GM12864 (cell line): Measurements from ENCODE around the gene CCDC85C.

Experiments
- DNase-seq: peaks from one replicate; pipeline ENCODE4 v3.0.0-alpha.2; 2011; ENCODE audit warnings: low read depth
- H3K4me3 ChIP-seq: 2 replicates; pipeline ENCODE4 v1.5.1; 2011; ENCODE audit warnings: mild to moderate bottlenecking, low read depth, low read length, control low read depth
- TF ChIP-seq, protein P1 (sequence below): IDR thresholded peaks from 2 replicates; pipeline ENCODE4 v1.5.1; 2011; ENCODE audit warnings: low read depth, mild to moderate bottlenecking, moderate library complexity, low read length, control low read depth, inconsistent platforms; ENCODE audit errors: missing control alignments

CCDC85C gene

DNA sequence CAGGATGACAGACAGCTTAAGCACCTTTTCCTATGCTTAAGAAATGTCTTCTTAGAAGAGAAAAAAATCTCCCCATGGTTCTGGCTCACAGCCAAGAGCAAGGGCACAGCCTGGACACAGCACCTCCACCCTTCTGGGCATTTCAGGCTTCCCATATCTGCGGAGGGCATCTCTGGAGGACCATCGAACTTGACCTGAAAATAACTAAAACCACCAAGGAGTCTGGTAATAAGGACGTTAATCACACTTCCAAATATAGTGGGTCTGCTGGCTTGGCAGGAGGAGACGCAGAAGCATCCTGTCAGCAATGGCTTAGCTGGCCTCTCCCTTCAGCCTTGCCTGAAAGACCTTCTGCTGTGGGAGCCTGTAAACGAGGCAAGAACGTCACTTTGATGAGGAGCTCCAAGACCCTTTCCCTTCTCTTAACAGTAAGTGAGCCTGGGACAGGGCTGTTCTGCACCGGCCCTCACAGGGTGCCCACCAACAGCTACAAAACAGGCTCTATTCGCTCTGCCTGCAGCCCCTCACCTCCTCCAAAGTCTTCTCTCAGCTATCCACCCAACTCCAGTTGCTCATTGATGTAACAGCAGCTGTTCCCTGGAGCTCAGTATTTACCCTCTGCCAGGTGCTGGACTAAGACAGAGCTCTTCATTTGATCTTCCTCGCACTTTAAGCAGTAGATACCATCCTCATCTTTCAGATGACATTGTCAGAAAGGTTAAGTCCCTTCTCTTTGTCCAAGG is 136.5 kb downstream of the CCDC85C start:
- TF ChIP-seq, protein P1, sequence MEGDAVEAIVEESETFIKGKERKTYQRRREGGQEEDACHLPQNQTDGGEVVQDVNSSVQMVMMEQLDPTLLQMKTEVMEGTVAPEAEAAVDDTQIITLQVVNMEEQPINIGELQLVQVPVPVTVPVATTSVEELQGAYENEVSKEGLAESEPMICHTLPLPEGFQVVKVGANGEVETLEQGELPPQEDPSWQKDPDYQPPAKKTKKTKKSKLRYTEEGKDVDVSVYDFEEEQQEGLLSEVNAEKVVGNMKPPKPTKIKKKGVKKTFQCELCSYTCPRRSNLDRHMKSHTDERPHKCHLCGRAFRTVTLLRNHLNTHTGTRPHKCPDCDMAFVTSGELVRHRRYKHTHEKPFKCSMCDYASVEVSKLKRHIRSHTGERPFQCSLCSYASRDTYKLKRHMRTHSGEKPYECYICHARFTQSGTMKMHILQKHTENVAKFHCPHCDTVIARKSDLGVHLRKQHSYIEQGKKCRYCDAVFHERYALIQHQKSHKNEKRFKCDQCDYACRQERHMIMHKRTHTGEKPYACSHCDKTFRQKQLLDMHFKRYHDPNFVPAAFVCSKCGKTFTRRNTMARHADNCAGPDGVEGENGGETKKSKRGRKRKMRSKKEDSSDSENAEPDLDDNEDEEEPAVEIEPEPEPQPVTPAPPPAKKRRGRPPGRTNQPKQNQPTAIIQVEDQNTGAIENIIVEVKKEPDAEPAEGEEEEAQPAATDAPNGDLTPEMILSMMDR, result no peak
- H3K4me3 ChIP-seq, result no peak overlapping the region
- no peak for DNase-seq

DNA sequence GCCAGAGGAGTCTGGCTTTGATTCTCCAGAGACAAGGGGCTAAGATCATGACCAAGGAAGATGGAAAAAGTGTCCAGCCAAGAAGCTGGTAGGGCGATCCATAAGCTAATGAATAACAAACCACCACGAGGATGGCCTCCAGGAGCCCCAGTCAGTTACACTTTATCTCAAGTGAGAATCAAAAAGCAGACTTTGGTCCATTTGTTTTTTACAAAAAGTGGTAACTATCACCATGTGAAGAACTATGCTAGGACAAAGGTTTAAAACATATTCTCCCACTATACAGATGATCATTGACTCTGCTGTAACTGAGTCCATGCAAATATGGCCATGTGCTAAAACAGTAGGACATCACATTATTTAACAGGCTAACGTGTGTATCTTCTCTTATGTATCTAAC is 137.2 kb downstream of the CCDC85C start:
- DNase-seq, result no peak
- TF ChIP-seq, protein P1, result no peak
- H3K4me3 ChIP-seq, result no peak overlapping the region

DNA sequence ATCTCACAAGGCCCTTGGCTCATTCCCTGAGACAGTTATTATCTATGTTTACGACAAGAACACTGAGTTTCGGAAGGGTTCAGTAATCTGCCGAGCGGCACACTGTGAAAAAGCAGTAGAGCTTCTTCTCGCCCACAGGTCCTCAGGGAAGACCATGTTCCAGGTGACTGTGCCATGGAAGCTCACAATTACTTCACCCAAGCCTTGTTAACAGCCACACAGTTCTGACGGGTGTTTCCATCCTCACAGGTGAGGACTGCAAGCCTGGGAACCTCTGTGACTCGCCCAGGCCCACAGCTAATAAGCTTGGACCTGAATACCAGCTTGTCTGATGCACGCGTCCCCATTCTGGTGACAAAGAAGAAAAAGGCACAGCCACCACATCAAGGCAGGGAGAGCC is 138.7 kb downstream of the CCDC85C start:
- no peak overlapping the region for H3K4me3 ChIP-seq
- TF ChIP-seq, protein P1, result no peak
- DNase-seq, result no peak

DNA sequence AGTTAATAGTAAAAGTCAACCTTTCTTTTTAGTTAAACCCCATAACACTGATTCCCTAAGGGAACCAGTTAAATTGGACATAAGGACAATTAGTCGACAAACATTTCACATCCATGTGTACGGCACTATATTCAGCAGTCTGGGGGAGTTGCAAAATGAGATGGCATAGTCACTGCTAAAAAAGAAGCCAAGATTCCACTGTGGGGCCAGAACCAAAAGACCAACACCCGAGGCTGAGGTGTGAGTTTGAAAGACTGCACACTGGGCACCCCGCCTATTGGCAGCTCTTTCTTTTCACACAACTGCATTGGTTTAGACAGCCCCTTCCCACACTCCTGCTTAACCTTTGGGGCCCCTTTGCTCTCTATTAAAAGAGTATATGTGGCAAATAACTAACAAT is 140.0 kb downstream of the CCDC85C start:
- TF ChIP-seq, protein P1, result no peak
- no peak overlapping the region for H3K4me3 ChIP-seq
- DNase-seq, result no peak

DNA sequence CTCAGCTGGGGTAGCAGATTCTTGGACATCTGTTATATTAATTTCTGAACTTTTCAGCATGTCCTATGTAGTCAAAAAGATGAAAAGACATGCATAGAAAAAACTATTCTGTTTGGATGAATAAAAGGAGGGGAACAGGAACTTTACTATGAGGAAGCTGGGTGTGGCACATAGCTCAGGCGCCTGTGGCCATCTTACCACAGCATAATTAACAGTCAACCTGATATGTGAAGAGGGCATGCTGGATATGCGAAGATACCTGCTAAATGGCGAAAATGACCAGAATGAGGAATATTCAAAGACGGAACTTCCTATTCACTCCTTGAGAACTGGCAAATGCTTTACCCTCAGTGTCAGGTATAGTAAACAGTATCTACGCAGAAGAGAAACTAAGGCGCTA is 141.8 kb downstream of the CCDC85C start:
- no peak overlapping the region for H3K4me3 ChIP-seq
- DNase-seq, result no peak
- TF ChIP-seq, protein P1, result no peak

DNA sequence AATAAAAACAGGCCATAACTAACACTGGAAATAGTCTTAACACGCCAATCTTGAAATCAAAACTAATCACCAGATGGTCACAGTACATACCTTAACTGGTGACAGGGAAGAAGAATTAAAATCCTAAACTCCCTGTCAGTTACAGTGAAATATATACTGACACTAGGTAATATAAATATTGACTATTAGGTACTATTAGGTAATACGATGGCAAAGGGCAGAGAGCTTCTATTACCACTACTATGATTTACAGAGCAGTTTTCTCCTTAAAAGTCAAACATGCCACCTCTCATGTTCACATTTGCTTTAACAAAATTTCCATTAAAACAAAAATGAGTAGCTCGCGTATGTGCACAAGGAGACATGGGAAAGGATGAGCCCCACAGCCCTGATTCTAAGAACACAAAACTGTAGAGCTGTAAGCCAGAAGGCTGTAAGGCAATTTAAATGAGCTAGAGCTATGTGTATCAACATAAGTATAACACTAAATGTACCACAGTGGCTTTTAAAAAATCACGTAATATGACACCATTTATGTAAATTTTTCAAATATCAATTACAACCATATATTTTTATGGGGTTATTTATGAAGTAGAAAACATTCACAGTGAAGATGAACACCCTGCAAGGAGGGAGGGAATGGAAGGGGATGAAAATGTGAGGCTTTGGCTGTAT is 142.5 kb downstream of the CCDC85C start:
- no peak overlapping the region for H3K4me3 ChIP-seq
- TF ChIP-seq, protein P1, result no peak
- DNase-seq, result no peak
